ENCODE results near the gene ANKRD18B. TPM values are rescaled to one million over a fixed set of nuclear protein-coding genes. Genes with fewer than 3 reads are reported as not detected.
"Not testable (repeated sequence)": the region's sequence is repeated elsewhere in the genome, so short reads cannot be mapped to it uniquely, and the experiment has no call there.

ANKRD18B gene
- total RNA-seq, 1 donor from 2014 or later: not detected

DNA sequence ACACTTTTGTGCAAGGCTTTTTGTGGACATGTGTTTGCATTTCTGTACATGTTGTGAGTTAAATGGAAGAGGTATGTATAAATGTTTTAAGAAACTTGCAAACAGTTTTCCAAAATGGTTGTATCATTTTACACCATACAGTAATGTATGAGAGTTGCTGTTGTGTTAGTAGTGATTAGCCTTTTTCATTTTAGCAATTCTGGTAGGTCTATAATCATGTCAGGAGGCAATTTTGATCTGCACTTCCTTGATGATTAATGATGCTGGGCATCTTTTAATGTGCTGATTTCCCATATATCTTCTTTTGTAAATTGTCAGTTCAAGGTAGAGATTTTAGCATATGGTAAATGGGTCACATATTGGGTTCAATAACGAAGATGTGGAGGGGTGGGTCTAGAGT, 87.3 kb downstream of the ANKRD18B start:
- Mint-ChIP-seq H3K9me3 (no peaks in the 10 kb centered on the region), H3K4me3 (no peak overlapping the region), H3K36me3 (ENCODE audit: low read depth) (no peaks in the 10 kb centered on the region), H3K27me3 (peaks cover 23% of the 10 kb centered on the region), H3K27ac (no peak overlapping the region), H3K4me1 (no peaks in the 10 kb centered on the region)
- TF ChIP-seq, protein P1, sequence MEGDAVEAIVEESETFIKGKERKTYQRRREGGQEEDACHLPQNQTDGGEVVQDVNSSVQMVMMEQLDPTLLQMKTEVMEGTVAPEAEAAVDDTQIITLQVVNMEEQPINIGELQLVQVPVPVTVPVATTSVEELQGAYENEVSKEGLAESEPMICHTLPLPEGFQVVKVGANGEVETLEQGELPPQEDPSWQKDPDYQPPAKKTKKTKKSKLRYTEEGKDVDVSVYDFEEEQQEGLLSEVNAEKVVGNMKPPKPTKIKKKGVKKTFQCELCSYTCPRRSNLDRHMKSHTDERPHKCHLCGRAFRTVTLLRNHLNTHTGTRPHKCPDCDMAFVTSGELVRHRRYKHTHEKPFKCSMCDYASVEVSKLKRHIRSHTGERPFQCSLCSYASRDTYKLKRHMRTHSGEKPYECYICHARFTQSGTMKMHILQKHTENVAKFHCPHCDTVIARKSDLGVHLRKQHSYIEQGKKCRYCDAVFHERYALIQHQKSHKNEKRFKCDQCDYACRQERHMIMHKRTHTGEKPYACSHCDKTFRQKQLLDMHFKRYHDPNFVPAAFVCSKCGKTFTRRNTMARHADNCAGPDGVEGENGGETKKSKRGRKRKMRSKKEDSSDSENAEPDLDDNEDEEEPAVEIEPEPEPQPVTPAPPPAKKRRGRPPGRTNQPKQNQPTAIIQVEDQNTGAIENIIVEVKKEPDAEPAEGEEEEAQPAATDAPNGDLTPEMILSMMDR (IDR thresholded peaks at IDR 0.05): no peak
- intact Hi-C loops (cut with micrococcal nuclease): no loop called here
- POLR2A ChIA-PET: no interaction called here
- no peak for ATAC-seq (ENCODE audit: low read depth)
- DNase-seq: no peak
- CTCF ChIA-PET: no interaction called here

DNA sequence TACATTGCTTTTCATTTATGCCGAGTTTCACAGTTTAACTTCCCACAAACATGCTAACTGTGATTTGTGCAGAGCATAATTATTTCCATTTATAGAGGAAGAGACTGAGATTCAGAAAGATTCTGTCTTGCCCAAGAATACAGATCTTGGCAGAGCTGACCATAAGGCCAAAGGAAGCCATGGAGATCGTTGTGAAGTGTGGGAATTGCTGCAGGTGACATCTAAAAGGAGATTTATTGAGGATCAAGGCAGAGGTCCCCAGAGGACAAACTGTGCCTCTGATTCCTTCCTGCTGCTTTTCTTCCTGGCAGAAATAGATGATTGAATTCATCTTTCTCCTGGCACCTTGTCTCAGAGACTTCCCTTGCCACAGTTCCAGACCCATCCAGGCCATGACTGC, 88.4 kb downstream of the ANKRD18B start:
- H3K36me3 Mint-ChIP-seq (ENCODE audit: low read depth); DNase-seq; CTCF ChIA-PET; H3K4me3 Mint-ChIP-seq; intact Hi-C loops (cut with micrococcal nuclease); H3K9me3 Mint-ChIP-seq; POLR2A ChIA-PET; H3K4me1 Mint-ChIP-seq; ATAC-seq (ENCODE audit: low read depth); H3K27ac Mint-ChIP-seq: not testable (repeated sequence)
- peaks cover 23% of the 10 kb centered on the region for H3K27me3 Mint-ChIP-seq

DNA sequence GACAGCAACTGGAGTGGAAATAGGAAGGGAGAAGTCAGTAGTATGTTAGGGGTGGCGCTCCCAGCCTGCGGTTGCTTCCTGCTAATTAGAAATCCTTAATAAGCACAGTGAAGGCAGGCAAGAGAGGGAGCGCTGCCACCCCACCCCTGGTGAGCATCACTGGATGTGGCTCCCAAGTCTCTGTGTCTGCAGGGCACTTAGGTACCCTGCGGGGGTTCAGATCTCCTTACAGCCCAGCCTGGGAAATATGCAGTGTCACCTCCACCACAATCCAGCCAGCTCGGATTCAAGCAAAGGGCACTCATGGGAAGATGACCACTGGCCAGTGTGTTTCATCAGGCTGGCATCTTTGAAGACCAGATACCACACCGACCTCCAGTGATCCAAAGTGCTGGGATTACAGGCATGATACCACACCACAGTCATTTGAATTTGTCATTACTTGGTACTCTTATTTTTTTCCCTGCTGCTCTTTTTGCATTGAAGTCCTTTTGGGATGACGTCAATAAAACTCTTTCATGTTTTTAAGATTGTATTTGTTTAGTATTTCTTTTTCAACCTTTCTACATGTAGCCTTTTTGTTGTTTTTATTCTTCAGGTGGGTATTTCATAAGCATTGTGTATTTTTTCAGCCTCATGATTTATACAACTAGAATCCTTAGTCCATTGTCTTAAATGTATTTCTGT, 90.1 kb downstream of the ANKRD18B start:
- Mint-ChIP-seq H3K27me3 (peaks cover 30% of the 10 kb centered on the region), H3K4me1 (no peaks in the 10 kb centered on the region), H3K36me3 (ENCODE audit: low read depth) (no peaks in the 10 kb centered on the region), H3K9me3 (no peaks in the 10 kb centered on the region), H3K4me3 (no peak overlapping the region), H3K27ac (no peak overlapping the region)
- ATAC-seq (ENCODE audit: low read depth) (no peak), DNase-seq (no peak)
- TF ChIP-seq, protein P1 (IDR thresholded peaks at IDR 0.05): no peak
- ChIA-PET POLR2A (no interaction called here), CTCF (no interaction called here)
- intact Hi-C loops (cut with micrococcal nuclease): no loop called here

DNA sequence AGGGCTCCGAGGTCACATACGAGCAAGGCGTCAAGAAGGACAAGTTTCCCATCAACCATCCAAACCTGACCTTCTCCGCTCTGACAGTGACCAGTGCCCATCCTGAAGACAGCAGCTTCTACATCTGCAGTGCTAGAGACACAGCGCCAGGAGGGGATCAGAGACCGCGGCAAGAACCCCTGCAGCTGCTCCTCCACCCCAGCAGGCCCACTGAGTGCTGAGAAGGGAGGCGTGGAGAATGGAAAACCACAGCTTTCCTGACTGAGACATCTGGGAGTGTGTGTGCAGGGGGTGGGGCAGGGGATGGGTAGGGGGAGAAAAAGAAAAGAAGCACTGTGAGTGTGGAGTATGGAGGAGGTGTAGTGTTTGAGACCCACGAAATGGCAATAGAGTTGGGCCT, 94.3 kb downstream of the ANKRD18B start:
- H3K9me3 Mint-ChIP-seq; ATAC-seq (ENCODE audit: low read depth); H3K4me1 Mint-ChIP-seq; DNase-seq; H3K4me3 Mint-ChIP-seq; H3K36me3 Mint-ChIP-seq (ENCODE audit: low read depth); POLR2A ChIA-PET; H3K27ac Mint-ChIP-seq: not testable (repeated sequence)
- peaks cover 32% of the 10 kb centered on the region for H3K27me3 Mint-ChIP-seq
- CTCF ChIA-PET: interaction anchor here (0.8 to 1.7 kb wide), 2 partner anchors 11 to 13 kb away, joined by 3 to 4 read pairs; no protein-coding TSS in a partner anchor
- intact Hi-C loops (cut with micrococcal nuclease): loop anchor here (5.0 kb wide), 1 partner anchor 984 kb away; no protein-coding TSS in a partner anchor

DNA sequence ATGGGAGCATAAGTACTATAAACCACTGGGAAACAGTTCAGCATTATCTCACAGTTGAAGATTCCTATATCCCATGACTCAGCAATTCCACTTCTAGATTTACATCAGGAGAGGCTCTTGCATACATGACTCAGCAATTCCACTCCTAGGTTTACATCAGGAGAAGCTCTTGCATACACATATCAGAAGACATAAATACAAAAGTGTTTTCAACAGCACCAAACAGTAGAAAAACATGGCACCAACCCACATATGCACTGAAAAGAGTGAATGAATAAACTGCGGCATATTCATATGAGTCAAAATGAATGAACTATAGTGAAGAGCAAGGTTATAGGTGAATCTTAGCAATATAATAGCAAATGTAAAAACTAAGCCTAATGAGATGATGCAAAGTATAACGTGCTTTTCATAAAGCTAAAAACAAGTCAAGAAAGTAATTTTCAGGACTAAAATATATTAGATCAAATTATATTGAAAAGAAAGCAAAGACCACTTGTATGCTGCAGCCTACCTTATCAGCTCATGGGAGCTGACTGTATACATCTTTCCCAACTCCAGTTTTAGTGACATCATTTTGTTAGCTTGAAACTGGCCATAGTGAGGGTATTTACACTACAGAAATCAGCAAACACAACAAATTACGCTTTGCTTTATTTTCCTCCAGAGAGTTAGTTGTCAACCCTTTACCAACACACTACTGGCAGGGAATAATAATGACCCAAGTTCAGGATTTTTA, 95.8 kb downstream of the ANKRD18B start:
- Mint-ChIP-seq H3K9me3 (no peaks in the 10 kb centered on the region), H3K27me3 (peaks cover 42% of the 10 kb centered on the region), H3K4me3 (no peak overlapping the region), H3K4me1 (peaks cover 4% of the 10 kb centered on the region), H3K36me3 (ENCODE audit: low read depth) (no peaks in the 10 kb centered on the region), H3K27ac (no peak overlapping the region)
- TF ChIP-seq, protein P1 (IDR thresholded peaks at IDR 0.05): no peak
- intact Hi-C loops (cut with micrococcal nuclease): loop anchor here (5.0 kb wide), 2 partner anchors 757 to 982 kb away; partner anchors contain the start of gene MYORG
- ChIA-PET POLR2A (no interaction called here), CTCF (interaction anchor here (1.7 kb wide), 1 partner anchor 159 kb away, joined by 4 read pairs; no protein-coding TSS in a partner anchor)
- DNase-seq: no peak
- ATAC-seq (ENCODE audit: low read depth): no peak

All from activated B cell treated with CpG ODN at 0.5 μM for 24 hours (primary cell).